H4 (cell line): ENCODE data around the gene KCNQ4. TPM values are rescaled to one million over a fixed set of nuclear protein-coding genes. Genes with fewer than 3 reads are reported as not detected.

Experiments
- DNase-seq: peaks from one replicate; pipeline ENCODE4 v3.0.0-alpha.2; 2015; ENCODE audit warnings: low spot score
- total RNA-seq: library from RNA; depleted of rRNA; stranded (reverse); fragments of >200 nt; shearing (Covaris generic); gene quantifications from 2 replicates; pipeline ENCODE4 v1.2.3, GENCODE V29; 2014

KCNQ4 gene
- total RNA-seq, 1 experiment from 2014 or later, result not detected

DNA sequence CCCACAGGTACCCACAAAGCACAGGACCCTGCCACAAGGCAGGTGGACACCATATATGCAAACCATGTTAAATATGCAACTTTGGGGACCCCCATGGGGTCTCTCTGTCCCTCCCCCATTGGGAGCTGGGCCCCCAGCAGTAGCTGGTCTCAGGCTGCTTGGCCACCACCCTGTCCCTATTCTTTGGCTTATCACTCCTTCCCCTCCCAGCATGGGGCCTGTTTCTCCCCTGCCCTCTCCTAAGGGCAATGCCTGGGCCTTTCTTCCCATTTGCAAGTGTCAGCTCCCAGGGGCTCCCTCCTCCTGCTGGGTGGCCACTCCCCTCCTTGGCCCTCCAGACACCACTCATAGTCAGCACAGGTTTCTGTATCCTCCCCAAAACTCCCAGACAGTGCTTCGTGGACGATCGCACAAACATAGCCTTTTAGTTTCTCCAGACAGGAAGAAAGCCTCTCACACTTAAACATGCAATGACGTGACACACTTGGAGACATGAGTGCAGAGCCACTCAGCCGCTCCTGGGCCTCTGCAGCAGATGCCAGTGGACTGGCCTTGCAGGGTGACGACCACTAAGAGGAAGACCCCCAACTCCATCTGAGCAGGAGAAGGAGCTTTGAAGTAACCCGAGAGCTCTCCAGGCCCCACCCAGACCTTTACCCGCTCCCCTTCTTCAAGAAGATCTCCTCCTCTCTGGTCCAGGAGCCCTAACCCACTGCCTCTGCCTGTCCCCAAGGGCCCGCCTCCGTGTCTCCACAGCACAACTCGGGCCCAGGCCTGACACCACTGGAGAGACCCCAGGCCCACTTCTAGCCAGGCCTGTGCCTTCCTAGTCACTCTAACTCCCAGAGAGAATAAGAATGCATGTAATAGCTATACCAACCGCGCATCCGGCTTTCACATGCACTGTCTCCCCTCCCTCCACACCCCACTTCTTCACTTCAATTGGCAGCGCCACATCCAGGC is 55.7 kb downstream of the KCNQ4 start:
- DNase-seq, result no peak

DNA sequence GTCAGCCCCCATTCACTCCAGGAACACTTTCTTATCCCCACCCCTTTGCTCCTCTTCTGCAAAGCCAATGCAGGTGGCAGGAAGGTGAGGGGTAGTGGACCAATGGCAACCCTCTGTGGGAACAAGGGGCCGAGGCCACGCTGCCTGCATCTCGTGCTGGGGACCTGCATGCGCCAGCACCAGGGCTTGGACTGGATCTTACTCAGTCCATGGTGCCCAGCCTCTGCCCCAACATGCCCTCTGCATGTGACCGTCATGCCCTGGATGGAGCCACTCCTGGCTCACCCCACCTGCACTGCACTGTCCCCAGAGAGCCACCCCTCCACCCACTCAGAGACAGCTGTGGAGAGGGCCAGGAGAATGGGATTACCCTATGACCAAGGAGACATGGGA is 56.4 kb downstream of the KCNQ4 start:
- no peak for DNase-seq

DNA sequence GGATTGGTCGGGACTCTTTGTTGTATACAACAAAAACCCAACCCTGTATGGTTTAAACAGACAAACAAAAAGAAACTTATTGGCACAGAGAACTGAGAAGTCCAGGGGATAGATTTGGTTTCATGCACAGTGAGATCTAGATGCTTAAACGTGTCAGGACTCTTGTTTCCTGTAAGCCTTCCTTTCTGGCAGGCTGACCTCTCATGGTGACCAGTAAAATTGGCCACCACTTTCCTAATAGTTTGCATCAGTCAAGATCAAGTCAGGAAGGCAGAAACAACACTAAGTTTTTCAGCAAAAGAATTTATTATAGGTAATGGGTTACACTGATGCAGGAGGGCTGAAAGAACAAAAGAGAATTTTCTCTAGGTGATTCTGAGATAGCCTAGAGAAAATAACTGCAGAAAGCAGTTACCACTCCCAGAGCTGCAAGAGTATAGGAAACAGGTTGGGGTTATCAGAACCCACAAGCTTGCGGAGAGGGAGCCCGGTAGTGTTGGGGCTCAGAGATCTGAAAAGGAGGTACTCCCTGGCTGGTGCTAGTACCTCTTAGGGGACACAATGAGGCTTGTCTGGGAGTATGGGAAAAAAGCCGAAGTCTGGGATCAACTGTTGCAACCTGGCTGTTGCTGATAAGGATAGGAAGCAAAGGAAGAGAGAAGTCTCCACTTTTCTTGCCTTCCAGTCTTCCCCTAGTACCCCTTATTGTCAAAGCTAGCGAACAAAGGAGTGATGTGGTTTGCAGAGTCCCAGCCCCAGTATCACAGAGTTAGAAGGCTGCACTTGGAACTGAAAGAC is 57.1 kb downstream of the KCNQ4 start:
- DNase-seq, result no peak

DNA sequence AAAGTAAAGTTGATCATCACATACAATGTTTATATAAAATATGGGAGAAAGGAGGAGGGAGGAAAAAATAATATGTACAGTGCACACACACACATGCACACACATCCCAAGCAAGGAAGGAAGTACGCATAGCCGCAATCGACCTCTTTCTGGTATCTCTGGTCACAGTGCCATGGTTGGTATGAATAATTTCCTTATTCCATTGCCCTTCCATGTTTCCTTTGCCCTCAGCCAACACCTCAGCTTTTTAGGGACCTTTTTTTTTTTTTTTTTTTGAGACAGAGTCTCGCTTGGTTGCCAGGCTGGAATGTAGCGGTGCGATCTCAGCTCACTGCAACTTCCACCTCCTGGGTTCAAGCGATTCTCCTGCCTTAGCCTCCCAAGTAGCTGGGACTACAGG is 58.0 kb downstream of the KCNQ4 start:
- DNase-seq, result no peak

DNA sequence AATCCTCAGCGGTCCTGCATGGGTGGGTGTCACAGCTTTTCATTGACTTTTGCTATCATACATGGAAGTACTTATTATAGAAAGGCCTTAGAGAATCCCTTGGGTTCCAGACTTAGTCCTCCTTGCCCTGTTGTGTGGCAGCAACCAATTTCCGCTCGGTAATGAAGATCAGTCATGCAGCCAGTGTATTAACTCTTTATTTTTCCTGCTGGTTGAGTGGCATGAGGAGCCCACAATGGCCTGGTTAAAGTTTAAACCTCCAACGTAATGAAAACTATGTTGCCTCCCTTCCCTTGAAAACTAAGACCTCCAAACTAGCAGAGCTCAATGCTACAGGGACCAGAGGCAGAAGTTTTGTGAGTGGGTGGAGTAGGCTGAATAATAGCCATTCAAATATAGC is 58.6 kb downstream of the KCNQ4 start:
- DNase-seq, result no peak

GRCh38 chr1:40842691-40843090 is 59.1 kb downstream of the KCNQ4 start:
- no peak for DNase-seq

DNA sequence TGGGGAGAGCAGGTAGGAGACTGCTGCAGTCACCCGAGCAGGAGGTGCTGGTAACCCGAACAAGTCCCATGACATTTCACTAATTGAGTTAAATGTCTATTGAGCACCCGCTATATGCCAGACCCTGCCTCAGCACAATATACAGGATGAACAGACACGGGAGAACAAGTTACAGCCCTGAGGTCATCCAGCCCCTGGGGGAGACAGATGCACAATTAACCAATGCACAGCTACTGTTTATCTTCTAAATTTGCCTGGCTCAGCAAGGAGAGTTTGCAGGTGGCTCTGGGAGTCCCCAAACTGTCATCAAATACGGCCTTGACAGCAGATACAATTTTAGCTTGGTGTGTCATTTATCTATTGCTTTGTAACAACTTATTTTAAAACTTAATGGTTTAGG is 60.5 kb downstream of the KCNQ4 start:
- DNase-seq, result no peak

DNA sequence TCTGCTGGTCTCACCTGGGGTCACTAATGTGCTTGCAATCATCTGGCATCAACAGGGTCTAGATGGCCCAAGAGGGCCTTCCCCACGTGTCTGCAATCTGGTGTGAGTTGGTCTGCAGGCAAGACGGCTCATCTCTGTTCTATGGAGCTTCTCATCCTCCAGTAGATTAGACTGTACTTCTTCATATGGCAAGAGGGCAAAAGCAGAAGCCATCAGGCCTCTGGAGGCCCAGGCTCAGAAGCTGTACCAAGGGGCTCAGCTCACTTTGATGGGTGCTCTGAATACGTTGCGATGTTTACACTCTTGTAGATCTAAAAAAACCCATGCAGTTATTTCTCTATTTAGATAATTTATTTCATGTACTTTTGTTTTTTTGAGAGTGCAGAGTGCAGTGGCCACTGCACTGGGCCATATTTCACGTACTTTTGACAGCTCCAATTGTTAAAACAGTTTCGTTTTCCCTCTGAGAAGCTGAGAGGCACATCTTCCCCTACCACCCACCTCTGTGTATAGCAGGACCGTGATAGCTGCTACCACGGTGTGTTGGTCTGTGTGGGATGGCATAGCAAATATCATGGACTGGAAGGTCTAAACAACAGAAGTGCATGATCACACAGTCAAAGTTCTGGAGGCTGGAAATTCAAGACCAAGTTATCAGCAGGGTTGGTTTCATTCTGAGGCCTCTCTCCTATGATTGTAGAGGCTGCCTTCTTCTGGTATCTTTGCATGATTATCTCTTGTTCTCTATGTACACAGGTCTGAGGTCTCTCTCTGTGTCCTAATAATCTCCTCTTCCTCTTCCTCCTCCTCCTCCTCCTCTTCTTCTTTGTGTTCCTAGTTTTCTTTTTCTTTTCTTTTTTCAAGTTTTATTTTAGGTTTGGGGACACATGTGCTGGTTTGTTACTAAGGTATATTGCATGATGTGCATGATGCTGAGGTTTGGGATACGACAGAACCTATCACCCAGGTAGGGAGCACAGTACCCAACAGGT is 61.6 kb downstream of the KCNQ4 start:
- no peak for DNase-seq

GRCh38 chr1:40845895-40846294 is 62.3 kb downstream of the KCNQ4 start:
- no peak for DNase-seq

GRCh38 chr1:40847023-40847745 is 63.6 kb downstream of the KCNQ4 start:
- no peak for DNase-seq

DNA sequence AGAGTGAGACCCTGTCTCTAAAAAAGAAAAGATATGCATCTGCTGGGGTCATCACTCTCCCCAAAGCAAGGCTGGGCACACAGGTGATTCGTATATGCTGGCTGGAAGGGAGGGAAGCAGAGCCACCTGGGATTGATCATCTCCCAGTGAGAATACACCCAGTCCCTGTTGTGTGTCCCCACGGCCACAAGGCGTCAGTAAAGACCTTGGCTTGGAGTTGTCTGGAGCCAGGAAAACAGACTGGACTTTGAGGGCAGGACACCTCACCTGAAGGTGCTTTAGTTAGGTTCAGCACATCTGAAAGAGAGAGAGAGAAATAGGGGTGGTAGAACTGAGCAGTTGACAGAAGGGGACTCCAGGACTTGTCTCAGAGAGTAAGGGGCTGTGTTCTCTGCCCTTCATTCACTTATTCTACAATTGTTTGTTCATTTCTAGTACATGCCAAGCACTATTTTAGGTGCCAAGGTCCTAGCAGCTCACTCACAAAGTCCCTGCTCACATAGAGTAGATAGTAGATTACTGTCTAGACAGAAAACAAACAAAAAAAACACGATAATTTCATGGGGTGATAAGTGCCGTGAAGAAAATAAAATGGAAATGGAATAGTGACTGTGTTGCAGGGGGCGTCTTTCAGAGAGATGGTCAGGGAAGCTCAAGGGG is 65.1 kb downstream of the KCNQ4 start:
- DNase-seq, result peak; percentile 76

DNA sequence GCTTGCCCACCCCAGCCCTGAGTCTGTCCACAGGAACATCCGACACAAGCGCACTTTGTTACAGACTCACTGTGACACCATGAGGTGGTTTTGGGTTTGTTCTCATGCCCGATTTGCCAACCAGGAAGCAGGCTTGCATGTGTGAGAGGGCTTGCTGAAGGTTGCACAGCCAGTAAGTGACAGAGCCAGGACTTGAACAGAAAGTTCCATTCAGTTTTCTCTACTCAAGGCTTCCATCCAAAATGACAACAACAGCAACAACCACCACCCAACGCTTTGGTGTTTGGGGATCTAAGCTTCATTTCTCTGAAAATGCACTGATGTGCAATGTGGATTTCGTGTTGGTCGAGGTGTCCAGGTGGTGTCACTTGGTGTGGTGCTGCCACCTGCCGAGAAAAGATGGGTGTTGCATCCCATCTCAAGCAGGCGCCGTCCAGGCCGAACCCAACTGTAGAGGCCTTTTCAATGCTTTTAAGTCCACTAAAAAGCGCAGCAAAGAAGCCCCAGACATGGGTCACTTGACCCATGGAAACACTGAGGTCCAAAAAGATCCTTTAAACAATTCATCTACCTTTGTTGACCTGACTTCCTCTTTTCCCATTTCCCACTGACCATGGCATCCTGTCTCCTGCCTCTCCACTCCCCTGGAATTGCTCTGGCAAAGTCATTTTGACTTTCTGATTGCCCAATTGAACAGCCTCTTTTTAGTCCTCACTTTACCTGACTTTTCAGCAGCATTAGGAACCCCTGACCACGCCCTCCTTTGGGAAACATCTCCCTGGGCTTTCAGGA is 66.4 kb downstream of the KCNQ4 start:
- DNase-seq, result peak; percentile 64

DNA sequence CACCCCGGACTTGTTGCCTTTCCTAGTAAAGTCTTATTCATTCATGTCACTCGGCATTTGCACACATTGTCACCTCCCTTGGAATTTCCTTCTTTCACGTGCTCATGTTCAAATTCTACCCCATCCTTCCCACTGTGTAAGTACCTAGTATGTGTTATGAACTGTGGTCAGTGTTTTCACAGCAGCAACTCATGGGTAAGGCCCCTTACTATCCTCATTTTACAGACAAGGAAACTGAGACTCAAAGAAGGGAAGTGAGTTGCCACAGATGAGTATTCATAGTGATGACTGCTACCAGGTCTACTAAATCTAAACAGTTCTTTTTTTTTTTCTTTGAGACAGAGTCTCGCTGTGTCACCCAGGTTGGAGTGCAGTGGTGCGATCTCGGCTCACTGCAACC is 68.1 kb downstream of the KCNQ4 start:
- no peak for DNase-seq

- no peak for DNase-seq
Measured at GRCh38 chr1:40853113-40853884, 69.7 kb downstream of the KCNQ4 start.

DNA sequence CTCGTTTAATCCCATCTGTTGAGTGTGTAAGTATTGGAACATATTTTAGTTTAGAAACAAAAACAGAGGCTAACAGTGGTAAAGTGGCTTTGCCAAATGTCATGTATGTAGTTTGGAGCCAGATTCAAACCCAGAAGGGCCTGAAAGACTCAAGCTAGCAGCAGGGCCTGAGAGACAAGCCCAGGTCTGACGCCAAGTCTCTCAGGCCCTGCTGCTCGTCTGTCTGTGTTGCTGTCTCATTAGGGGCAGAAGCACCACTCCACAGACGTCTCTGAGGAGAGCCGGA is 70.2 kb downstream of the KCNQ4 start:
- no peak for DNase-seq

DNA sequence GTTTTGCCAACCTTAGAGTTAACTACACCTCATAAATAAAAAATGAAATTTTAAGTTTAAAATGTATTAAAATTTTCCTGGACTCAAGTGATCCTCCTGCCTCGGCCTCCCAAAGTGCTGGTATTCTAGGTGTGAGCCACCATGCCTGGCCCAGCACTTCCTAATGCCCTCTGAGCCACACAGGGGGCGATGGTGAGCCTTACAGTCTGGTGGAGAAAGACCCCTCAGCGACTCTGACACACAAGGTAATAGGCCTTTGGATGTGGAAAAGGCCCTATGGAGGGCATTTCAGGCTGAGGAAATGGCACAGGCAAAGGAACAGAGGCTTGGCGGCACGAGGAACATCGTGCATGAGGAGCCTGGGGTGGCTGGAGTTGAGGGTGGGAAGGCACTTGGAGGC is 71.9 kb downstream of the KCNQ4 start:
- DNase-seq, result no peak

GRCh38 chr1:40856116-40856515 is 72.5 kb downstream of the KCNQ4 start:
- no peak for DNase-seq

DNA sequence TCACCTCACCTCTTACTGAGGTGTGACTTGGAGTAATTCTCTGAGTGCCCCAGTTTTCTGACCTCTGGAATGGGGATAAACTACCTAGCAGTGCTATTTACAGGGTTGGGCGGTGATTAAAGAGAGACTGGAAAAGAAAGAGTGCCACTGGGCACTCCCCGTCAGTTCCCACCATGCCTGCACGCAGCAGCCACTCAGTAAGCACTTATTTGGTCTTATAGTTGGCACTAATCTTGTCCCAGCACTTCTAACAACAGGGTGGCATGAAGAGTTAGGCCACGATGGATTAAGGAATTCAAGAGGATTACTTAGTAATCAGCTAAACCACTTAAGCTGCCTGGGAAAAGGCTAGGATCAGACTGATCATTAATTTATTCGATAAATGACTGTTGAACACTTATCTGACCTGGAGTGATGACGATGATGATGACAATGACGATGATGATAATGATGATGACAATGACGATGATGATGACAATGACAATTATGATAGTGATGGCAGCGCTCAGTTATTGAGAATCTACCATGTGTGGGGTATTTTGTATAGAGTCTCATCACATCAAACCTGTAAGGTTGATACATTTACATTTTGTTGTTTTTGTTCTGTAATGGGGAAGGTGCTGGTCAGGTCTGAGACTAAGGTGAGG is 73.2 kb downstream of the KCNQ4 start:
- DNase-seq, result no peak

- no peak for DNase-seq
Measured at GRCh38 chr1:40857737-40858136, 74.2 kb downstream of the KCNQ4 start.
